ENCODE results near the gene MYZAP. TPM values are rescaled to one million over a fixed set of nuclear protein-coding genes. Genes with fewer than 3 reads are reported as not detected.

MYZAP gene
- total RNA-seq, 1 experiment from 2014 or later: 0.63 TPM

DNA sequence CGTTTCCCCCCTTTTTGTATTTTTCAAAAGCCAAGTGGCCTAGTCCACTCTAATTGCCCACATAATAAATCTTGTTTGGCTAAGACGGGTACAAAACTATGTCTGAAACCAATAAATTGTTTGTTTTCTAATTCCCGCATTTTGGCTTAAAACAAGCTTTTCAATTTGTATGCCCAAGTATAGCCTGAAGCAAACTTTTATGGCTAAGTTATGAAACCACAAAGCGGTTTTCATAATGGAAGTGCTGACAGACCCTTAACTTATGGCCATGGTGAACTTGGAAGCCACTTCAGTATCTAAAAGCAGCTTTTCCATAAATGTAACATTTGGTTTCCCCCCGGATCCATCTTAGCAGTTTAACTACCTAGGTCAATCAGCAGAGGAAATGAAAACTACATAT, 84.9 kb downstream of the MYZAP start:
- no peak overlapping the region for H2BK20ac ChIP-seq (ENCODE audit: low read depth, low read length, poor library complexity, severe bottlenecking)
- H3T11ph ChIP-seq (ENCODE audit: low read length): no peak overlapping the region
- H3K27ac ChIP-seq (ENCODE audit: insufficient read length, low read depth, low read length): no peak overlapping the region
- no peak overlapping the region for H3K56ac ChIP-seq (ENCODE audit: insufficient read length, low read depth, low read length)
- H3K9ac ChIP-seq (ENCODE audit: extremely low read depth, insufficient read length, low read length): no peak overlapping the region
- no peaks in the 10 kb centered on the region for H3K36me3 Mint-ChIP-seq (ENCODE audit: insufficient read depth in 1 of 3, low read depth in 3 of 3)
- H3K4me1 ChIP-seq (ENCODE audit: insufficient read depth, low read length): no peaks in the 10 kb centered on the region; the same call in 1 of the 2 replicates
- H3K23ac ChIP-seq (ENCODE audit: insufficient read length, low read depth, low read length): no peak overlapping the region
- no peak overlapping the region for H3K18ac ChIP-seq (ENCODE audit: insufficient read length, low read depth, low read length)
- no peaks in the 10 kb centered on the region for H4K20me1 ChIP-seq (ENCODE audit: control insufficient read depth, insufficient read depth, insufficient read length)
- no peak overlapping the region for H3K14ac ChIP-seq (ENCODE audit: insufficient read depth, low read length)
- H4K5ac ChIP-seq (ENCODE audit: insufficient read length, low read depth, low read length): no peak overlapping the region
- no CpG with 5 or more reads among the region's 5 CpGs for WGBS (ENCODE audit: extremely low coverage, insufficient read length, low lambda C conversion rate)
- no peak overlapping the region for H2AK5ac ChIP-seq (ENCODE audit: insufficient read length, low read length)
- no peaks in the 10 kb centered on the region for H3K27me3 Mint-ChIP-seq (ENCODE audit: low read depth)
- no peak overlapping the region for H3K4ac ChIP-seq (ENCODE audit: low read depth, low read length)
- H4K91ac ChIP-seq (ENCODE audit: insufficient read length, low read depth, low read length): no peak overlapping the region
- no peak overlapping the region for H3K27ac Mint-ChIP-seq
- no peaks in the 10 kb centered on the region for H3K79me2 ChIP-seq (ENCODE audit: insufficient read depth, low read length)
- H3K4me3 Mint-ChIP-seq: no peak overlapping the region
- H2BK120ac ChIP-seq (ENCODE audit: low read depth, low read length, poor library complexity, severe bottlenecking): no peak overlapping the region
- no peak overlapping the region for H2BK15ac ChIP-seq (ENCODE audit: low read depth, low read length)
- DNase-seq: no peak
- no peaks in the 10 kb centered on the region for H3K9me3 Mint-ChIP-seq
- no peaks in the 10 kb centered on the region for H3K79me1 ChIP-seq (ENCODE audit: insufficient read depth, low read depth, low read length, poor library complexity, severe bottlenecking)
- no peaks in the 10 kb centered on the region for H3K27me3 ChIP-seq (ENCODE audit: insufficient read depth, low read length)
- TF ChIP-seq, protein P1, sequence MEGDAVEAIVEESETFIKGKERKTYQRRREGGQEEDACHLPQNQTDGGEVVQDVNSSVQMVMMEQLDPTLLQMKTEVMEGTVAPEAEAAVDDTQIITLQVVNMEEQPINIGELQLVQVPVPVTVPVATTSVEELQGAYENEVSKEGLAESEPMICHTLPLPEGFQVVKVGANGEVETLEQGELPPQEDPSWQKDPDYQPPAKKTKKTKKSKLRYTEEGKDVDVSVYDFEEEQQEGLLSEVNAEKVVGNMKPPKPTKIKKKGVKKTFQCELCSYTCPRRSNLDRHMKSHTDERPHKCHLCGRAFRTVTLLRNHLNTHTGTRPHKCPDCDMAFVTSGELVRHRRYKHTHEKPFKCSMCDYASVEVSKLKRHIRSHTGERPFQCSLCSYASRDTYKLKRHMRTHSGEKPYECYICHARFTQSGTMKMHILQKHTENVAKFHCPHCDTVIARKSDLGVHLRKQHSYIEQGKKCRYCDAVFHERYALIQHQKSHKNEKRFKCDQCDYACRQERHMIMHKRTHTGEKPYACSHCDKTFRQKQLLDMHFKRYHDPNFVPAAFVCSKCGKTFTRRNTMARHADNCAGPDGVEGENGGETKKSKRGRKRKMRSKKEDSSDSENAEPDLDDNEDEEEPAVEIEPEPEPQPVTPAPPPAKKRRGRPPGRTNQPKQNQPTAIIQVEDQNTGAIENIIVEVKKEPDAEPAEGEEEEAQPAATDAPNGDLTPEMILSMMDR (conservative IDR thresholded peaks at IDR 0.05): no peak
- no peak overlapping the region for H2AFZ ChIP-seq (ENCODE audit: low read length)
- no peaks in the 10 kb centered on the region for H3K23me2 ChIP-seq (ENCODE audit: insufficient read length, low read depth, low read length, poor library complexity, severe bottlenecking)
- H3K9me3 ChIP-seq (ENCODE audit: control insufficient read depth, low read depth, low read length): no peaks in the 10 kb centered on the region
- H3K4me1 Mint-ChIP-seq: 0 out of 4 replicates have a peak, but pooled peaks cover 3% of the 10 kb centered on the region in 2 experiments
- no peak overlapping the region for H2BK5ac ChIP-seq (ENCODE audit: insufficient read length, low read length)
- H3K4me2 ChIP-seq (ENCODE audit: insufficient read depth, insufficient read length, low read length): no peak overlapping the region
- no peak overlapping the region for H4K8ac ChIP-seq (replicated peaks; ENCODE audit: insufficient read length, low read depth, low read length)
- H2BK12ac ChIP-seq (ENCODE audit: insufficient read length, low read depth, low read length): no peak overlapping the region
